C4-2B (cell line): ENCODE results near the gene PRM3.
"Not testable (repeated sequence)": the region's sequence is repeated elsewhere in the genome, so short reads cannot be mapped to it uniquely, and the experiment has no call there.

ENCODE experiments used
- CTCF ChIP-seq: fragments of 450-650 bp; conservative IDR thresholded peaks from 2 replicates; pipeline ENCODE4 v1.5.1; 2017; ENCODE audit warnings: mild to moderate bottlenecking
- ZFX ChIP-seq: fragments of 450-650 bp; IDR thresholded peaks from 2 replicates; pipeline ENCODE4 v1.6.1; 2017

GRCh38 chr16:11298950-11299547 is 25.6 kb upstream of the PRM3 start:
- not testable (repeated sequence) for TF ChIP-seq CTCF, ZFX
